ENCODE measurements around the gene TRIM46. TPM values are rescaled to one million over a fixed set of nuclear protein-coding genes. Genes with fewer than 3 reads are reported as not detected.
A peak's percentile ranks its signal among the peaks of the same experiment; 100 is the strongest.

TRIM46 gene
- total and polyA plus RNA-seq, 9 of the 15 experiments (the other 6 are each of a cell fraction or from before 2014, with no cell fraction given), result 0.05 to 0.60 (median 0.16) TPM; not detected in 3

DNA sequence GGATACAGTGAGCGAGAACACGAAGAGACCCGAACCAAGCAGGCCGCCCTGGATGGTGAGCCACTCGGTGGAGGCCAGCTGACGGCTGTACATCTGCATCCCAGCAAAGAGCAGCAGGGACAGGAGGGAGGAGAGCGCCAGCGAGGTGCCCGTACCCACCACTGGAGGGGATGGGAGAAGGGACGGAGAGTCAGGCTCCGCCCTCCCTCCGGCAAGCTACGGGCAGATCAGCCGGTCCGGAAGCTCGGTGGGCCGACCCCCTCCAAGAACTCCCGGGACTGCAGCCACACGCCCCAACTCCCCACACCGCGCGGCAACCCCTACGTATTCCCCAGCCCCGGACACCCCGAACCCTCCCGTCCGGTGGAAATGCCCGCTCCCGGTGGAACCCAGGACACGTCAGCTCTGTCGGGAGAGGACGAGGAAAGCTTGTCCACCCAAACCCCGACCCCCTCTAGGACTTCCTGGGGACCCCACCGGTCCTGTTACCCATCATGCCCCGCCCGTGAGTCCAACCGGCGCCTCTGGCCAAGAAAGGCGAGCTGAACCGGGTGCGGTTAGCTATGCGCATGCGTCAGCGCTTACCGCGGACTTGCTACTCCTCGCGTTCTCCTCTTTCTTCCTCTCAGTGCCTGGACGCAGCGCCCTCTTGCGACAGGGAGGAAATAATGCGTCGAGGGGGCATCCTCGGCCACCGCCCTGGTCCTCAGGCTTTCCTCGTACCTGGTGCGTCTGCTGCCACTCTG is 744 bp upstream of the TRIM46 start, which contains the start of gene KRTCAP2 (continued):
- TF ChIP-seq ZNF146 (CRISPR knock-in tag; IDR thresholded peaks at IDR 0.05; ENCODE audit: unreplicated experiment), result no peak
- no peak for TF ChIP-seq NR2F6 (CRISPR knock-in tag; IDR thresholded peaks at IDR 0.05)
- TF ChIP-seq NFE2 (IDR thresholded peaks at IDR 0.05; ENCODE audit: low read depth), result no peak
- TF ChIP-seq, protein P1, sequence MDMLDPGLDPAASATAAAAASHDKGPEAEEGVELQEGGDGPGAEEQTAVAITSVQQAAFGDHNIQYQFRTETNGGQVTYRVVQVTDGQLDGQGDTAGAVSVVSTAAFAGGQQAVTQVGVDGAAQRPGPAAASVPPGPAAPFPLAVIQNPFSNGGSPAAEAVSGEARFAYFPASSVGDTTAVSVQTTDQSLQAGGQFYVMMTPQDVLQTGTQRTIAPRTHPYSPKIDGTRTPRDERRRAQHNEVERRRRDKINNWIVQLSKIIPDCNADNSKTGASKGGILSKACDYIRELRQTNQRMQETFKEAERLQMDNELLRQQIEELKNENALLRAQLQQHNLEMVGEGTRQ (CRISPR knock-in tag; IDR thresholded peaks at IDR 0.05), result no peak
- TF ChIP-seq SMARCE1 (IDR thresholded peaks at IDR 0.05), result 0 out of 2 replicates have a peak, but pooled peaks have one; percentile 48
- TF ChIP-seq CBFA2T3 (IDR thresholded peaks at IDR 0.05), result no peak
- peak; percentile 88 for TF ChIP-seq TAF1 (IDR thresholded peaks at IDR 0.05; ENCODE audit: control insufficient read depth, extremely low read depth, insufficient read depth, low read length, severe bottlenecking)
- TF ChIP-seq ZNF224 (CRISPR knock-in tag; IDR thresholded peaks at IDR 0.05), result no peak
- TF ChIP-seq SIX5 (IDR thresholded peaks at IDR 0.05; ENCODE audit: borderline replicate concordance in 1 of 2, insufficient read depth in 1 of 2, low read depth in 1 of 2, low read length in 2 of 2), result peak in 1 of 2 experiments; percentile 17; a peak in 1 of 4 replicates
- no peak for TF ChIP-seq ZNF696 (CRISPR knock-in tag; conservative IDR thresholded peaks at IDR 0.05)
- peak; percentile 56 for TF ChIP-seq POU5F1 (IDR thresholded peaks at IDR 0.05; ENCODE audit: borderline replicate concordance, low read depth, low read length, partially characterized antibody)
- TF ChIP-seq, protein P2, sequence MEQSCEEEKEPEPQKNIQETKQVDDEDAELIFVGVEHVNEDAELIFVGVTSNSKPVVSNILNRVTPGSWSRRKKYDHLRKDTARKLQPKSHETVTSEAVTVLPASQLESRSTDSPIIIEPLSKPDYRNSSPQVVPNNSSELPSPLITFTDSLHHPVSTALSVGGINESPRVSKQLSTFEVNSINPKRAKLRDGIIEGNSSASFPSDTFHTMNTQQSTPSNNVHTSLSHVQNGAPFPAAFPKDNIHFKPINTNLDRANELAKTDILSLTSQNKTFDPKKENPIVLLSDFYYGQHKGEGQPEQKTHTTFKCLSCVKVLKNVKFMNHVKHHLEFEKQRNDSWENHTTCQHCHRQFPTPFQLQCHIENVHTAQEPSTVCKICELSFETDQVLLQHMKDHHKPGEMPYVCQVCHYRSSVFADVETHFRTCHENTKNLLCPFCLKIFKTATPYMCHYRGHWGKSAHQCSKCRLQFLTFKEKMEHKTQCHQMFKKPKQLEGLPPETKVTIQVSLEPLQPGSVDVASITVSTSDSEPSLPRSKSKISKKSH (CRISPR knock-in tag; IDR thresholded peaks at IDR 0.05), result no peak
- TF ChIP-seq MAFK (IDR thresholded peaks at IDR 0.05; ENCODE audit: low read length), result no peak
- no peak for TF ChIP-seq POLR3G (IDR thresholded peaks at IDR 0.05; ENCODE audit: extremely low read depth, insufficient read length, insufficient replicate concordance)
- TF ChIP-seq, protein P3, sequence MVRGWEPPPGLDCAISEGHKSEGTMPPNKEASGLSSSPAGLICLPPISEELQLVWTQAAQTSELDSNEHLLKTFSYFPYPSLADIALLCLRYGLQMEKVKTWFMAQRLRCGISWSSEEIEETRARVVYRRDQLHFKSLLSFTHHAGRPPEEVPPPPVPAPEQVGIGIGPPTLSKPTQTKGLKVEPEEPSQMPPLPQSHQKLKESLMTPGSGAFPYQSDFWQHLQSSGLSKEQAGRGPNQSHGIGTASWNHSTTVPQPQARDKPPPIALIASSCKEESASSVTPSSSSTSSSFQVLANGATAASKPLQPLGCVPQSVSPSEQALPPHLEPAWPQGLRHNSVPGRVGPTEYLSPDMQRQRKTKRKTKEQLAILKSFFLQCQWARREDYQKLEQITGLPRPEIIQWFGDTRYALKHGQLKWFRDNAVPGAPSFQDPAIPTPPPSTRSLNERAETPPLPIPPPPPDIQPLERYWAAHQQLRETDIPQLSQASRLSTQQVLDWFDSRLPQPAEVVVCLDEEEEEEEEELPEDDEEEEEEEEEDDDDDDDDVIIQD (CRISPR knock-in tag; IDR thresholded peaks at IDR 0.05), result no peak
- no peak for TF ChIP-seq ESRRB (CRISPR knock-in tag; IDR thresholded peaks at IDR 0.05; ENCODE audit: borderline replicate concordance)
- no peak for TF ChIP-seq HNRNPL (IDR thresholded peaks at IDR 0.05; ENCODE audit: low read depth, low read length)
- no peak for TF ChIP-seq MCM7 (IDR thresholded peaks at IDR 0.05)
- TF ChIP-seq NFXL1 (CRISPR knock-in tag; IDR thresholded peaks at IDR 0.05), result no peak
- TF ChIP-seq NR3C1 (CRISPR knock-in tag; IDR thresholded peaks at IDR 0.05), result no peak
- TF ChIP-seq RUNX1 (IDR thresholded peaks at IDR 0.05; ENCODE audit: low read depth), result no peak
- no peak for TF ChIP-seq RBM15 (IDR thresholded peaks at IDR 0.05; ENCODE audit: insufficient read depth, low read length)
- TF ChIP-seq SMARCA5 (IDR thresholded peaks at IDR 0.05), result 0 out of 2 replicates have a peak, but pooled peaks have one; percentile 27
- TF ChIP-seq ZNF347 (CRISPR knock-in tag; IDR thresholded peaks at IDR 0.05; ENCODE audit: low read depth), result no peak
- no peak for TF ChIP-seq NCOA4 (IDR thresholded peaks at IDR 0.05; ENCODE audit: partially characterized antibody)
- TF ChIP-seq ZNF121 (CRISPR knock-in tag; conservative IDR thresholded peaks at IDR 0.05), result no peak
- TF ChIP-seq KHSRP (IDR thresholded peaks at IDR 0.05), result no peak
